ENCODE data around the gene ATOX1. TPM values are rescaled to one million over a fixed set of nuclear protein-coding genes. Genes with fewer than 3 reads are reported as not detected.
A peak's percentile ranks its signal among the peaks of the same experiment; 100 is the strongest.

ATOX1 gene
- total RNA-seq, 1 donor from 2014 or later: 120 TPM

- no peak overlapping the region for H3K27ac ChIP-seq
- no peaks in the 10 kb centered on the region for H3K9me3 ChIP-seq
- intact Hi-C loops (cut with DNase I): no loop called here
- no peak for DNase-seq (ENCODE audit: extremely low spot score in 2 of 2)
- H3K27me3 ChIP-seq: no peaks in the 10 kb centered on the region
- peaks cover 17% of the 10 kb centered on the region for H3K4me1 ChIP-seq
- TF ChIP-seq POLR2A (IDR thresholded peaks at IDR 0.05): no peak
- TF ChIP-seq POLR2AphosphoS5 (IDR thresholded peaks at IDR 0.05; ENCODE audit: insufficient read depth in 1 of 2, low read depth in 1 of 2): no peak
- TF ChIP-seq CTCF (IDR thresholded peaks at IDR 0.05): no peak
- H3K4me3 ChIP-seq: no peak overlapping the region
- no peaks in the 10 kb centered on the region for H3K36me3 ChIP-seq
Measured at GRCh38 chr5:151722546-151722945, 35.9 kb downstream of the ATOX1 start.

DNA sequence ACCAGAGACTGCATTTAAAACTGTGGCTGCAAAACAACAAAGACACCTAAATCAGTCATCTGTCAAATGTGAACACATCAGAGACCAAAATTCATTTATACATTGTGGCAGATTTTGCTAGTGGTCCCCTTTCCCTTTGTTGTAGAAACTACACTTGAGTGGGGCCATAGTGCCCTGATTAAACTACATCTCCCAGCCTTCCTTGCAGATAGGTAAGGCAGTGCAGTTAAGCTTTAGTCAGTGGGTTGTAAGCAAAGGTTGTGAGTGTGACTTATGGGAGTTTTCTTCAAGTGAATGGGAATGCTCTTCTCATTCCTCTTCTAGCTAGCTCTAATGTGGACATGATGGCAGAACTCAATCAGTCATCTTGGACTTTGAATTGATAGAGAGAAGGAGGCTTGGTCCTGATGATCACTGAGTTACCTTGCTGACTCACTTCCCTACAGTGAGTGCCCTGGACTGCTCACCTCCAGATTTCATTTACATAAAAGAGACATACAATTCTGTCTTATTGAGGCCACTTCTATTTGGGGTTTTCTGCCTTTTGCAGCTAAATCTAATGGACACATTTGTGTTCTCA, 36.5 kb downstream of the ATOX1 start:
- Histone ChIP-seq H3K36me3 (no peaks in the 10 kb centered on the region), H3K4me1 (peaks cover 21% of the 10 kb centered on the region), H3K9me3 (no peaks in the 10 kb centered on the region), H3K27ac (no peak overlapping the region), H3K27me3 (no peaks in the 10 kb centered on the region), H3K4me3 (no peak overlapping the region)
- DNase-seq (ENCODE audit: extremely low spot score in 2 of 2): peak in 1 of 2 donors; percentile 1
- intact Hi-C loops (cut with DNase I): no loop called here
- no peak for TF ChIP-seq CTCF (IDR thresholded peaks at IDR 0.05)
- TF ChIP-seq POLR2A (IDR thresholded peaks at IDR 0.05): no peak
- TF ChIP-seq POLR2AphosphoS5 (IDR thresholded peaks at IDR 0.05; ENCODE audit: insufficient read depth in 1 of 2, low read depth in 1 of 2): no peak

DNA sequence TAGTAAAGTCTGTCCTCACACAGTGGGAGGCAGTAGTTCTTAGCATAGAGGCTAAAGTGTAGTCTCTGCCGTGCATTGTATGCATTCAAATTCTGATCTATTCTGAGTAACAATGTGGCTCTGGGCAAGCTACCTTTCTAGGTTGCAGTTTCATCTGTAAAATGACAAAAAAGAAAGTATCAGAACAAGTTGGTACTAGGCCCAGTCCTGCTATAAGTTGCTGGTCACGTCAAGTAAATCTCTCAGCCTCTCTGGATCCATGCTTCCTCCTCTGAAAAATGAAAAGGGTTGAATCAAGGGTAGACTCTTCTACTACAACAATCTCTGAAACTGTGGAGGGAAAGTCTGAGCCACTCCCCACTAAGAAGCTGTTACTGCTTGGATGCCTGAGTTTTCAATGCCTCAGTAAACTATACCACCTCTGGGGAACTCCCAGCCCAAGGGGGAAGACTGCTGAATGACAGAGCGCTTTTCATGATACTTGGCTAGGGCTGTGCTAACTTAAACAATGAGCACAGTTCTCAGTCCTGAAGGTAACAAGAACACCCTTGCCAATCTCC, 37.3 kb downstream of the ATOX1 start:
- no peak overlapping the region for H3K4me3 ChIP-seq
- H3K4me1 ChIP-seq: peaks cover 21% of the 10 kb centered on the region
- TF ChIP-seq CTCF (IDR thresholded peaks at IDR 0.05): no peak
- TF ChIP-seq POLR2AphosphoS5 (IDR thresholded peaks at IDR 0.05; ENCODE audit: insufficient read depth in 1 of 2, low read depth in 1 of 2): no peak
- no peak for TF ChIP-seq POLR2A (IDR thresholded peaks at IDR 0.05)
- H3K27ac ChIP-seq: no peak overlapping the region
- no peaks in the 10 kb centered on the region for H3K9me3 ChIP-seq
- peak in 1 of 2 donors; percentile 40 for DNase-seq (ENCODE audit: extremely low spot score in 2 of 2)
- no peaks in the 10 kb centered on the region for H3K27me3 ChIP-seq
- intact Hi-C loops (cut with DNase I): no loop called here
- no peaks in the 10 kb centered on the region for H3K36me3 ChIP-seq

- Histone ChIP-seq H3K36me3 (no peaks in the 10 kb centered on the region), H3K4me1 (peaks cover 21% of the 10 kb centered on the region), H3K27me3 (no peaks in the 10 kb centered on the region), H3K4me3 (no peak overlapping the region), H3K27ac (no peak overlapping the region), H3K9me3 (no peaks in the 10 kb centered on the region)
- peak in 1 of 2 donors; percentile 20 for DNase-seq (ENCODE audit: extremely low spot score in 2 of 2)
- TF ChIP-seq CTCF (IDR thresholded peaks at IDR 0.05) (no peak), POLR2A (IDR thresholded peaks at IDR 0.05) (no peak), POLR2AphosphoS5 (IDR thresholded peaks at IDR 0.05; ENCODE audit: insufficient read depth in 1 of 2, low read depth in 1 of 2) (no peak)
- intact Hi-C loops (cut with DNase I): no loop called here
Measured at GRCh38 chr5:151720215-151720614, 38.2 kb downstream of the ATOX1 start.

Measured in vagina (tissue), 2 donors.